Amniotic epithelial cell (primary cell): Measurements from ENCODE around the gene ABHD18.

Source experiments
- DNase-seq: peaks from one replicate; pipeline ENCODE4 v3.0.0-alpha.2; 2010; ENCODE audit warnings: low read depth

Gene ABHD18

DNA sequence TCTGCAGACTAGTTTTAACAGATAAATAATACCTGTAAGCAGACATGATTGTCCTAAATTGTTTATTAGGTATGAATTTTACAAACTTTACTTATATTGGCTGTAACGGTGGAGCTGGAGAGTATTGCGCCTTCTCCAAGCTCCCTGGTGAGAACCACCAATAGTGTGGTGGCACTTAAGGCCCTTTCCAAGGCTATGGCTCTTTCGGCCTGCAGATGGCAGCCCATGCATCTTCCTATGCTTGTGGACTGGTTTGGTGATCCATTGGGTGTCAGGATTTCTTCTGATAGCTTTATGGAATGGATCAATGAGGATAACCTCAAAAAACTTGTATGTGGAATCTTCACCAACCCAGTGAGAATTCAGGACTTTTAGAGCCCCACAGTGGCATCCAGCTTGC lies 103.7 kb downstream of the ABHD18 start:
- peak; percentile 21 for DNase-seq

DNA sequence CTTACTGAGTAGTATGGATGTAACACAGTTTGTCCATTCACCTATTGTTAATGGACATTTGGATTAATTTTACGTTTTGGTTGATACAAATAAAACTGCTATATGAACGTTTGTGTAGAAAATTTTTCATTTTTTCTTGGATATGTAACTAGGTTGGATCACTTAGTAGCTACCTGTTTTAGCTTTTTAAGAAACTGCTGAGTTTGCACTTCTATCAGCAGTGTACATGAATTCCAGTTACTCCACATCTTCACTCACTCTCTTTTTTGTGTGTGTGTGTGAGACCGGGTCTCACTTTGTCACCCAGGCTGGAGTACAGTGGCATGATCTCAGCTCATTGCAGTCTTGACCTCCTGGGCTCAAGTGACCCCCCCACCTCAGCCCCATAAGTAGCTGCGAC lies 111.3 kb downstream of the ABHD18 start:
- DNase-seq = no peak
